Activated T-cell treated with anti-CD3 and anti-CD28 coated beads, Interleukin-2, amount 50 U/mL, for 24 hours (primary cell): Measurements from ENCODE around the gene INO80.
"Not testable (repeated sequence)": the region's sequence is repeated elsewhere in the genome, so short reads cannot be mapped to it uniquely, and the experiment has no call there.

Source experiments
- DNase-seq: peaks from one replicate; pipeline ENCODE4 v3.0.0-alpha.2; 2020
- H3K27ac Mint-ChIP-seq: 2 replicates; pipeline ENCODE4 v1.8.0; 2020; ENCODE audit warnings: mild to moderate bottlenecking, mixed read lengths
- H3K27me3 Mint-ChIP-seq: 2 replicates; pipeline ENCODE4 v1.8.0; 2020; ENCODE audit warnings: mixed read lengths
- H3K36me3 Mint-ChIP-seq: 2 replicates; pipeline ENCODE4 v1.8.0; 2020; ENCODE audit warnings: low read depth, mixed read lengths
- H3K4me1 Mint-ChIP-seq: 2 replicates; pipeline ENCODE4 v1.8.0; 2020; ENCODE audit warnings: low read depth, mixed read lengths
- H3K4me3 Mint-ChIP-seq: 2 replicates; pipeline ENCODE4 v1.8.0; 2020; ENCODE audit warnings: mild to moderate bottlenecking, moderate library complexity, mixed read lengths
- H3K9me3 Mint-ChIP-seq: 2 replicates; pipeline ENCODE4 v1.8.0; 2020; ENCODE audit warnings: mixed read lengths

INO80 gene

DNA sequence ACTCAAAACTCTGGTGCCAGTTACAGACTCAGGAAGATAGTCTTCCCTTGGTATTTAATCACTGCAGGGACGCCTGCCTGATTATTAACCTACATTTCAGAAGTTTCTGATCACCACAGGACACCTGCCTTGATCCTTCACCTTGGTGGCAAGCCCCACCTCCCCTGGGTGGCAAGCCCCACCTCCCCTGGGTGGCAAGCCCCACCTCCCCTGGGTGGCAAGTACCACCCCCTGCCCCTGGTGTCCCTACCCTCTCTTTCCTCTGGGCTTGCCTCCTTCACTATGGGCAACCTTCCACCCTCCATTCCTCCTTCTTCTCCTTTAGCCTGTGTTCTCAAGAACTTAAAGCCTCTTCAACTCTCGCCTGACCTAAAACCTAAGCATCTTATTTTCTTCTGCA is 16.0 kb upstream of the INO80 start:
- H3K4me1 Mint-ChIP-seq, H3K4me3 Mint-ChIP-seq: not testable (repeated sequence)

GRCh38 chr15:41128174-41128902 is 12.3 kb upstream of the INO80 start:
- no peaks in the 10 kb centered on the region for H3K9me3 Mint-ChIP-seq
- no peaks in the 10 kb centered on the region for H3K4me1 Mint-ChIP-seq
- H3K27me3 Mint-ChIP-seq, result peaks cover 9% of the 10 kb centered on the region
- DNase-seq, result no peak
- no peaks in the 10 kb centered on the region for H3K36me3 Mint-ChIP-seq
- H3K27ac Mint-ChIP-seq, result no peak overlapping the region
- no peak overlapping the region for H3K4me3 Mint-ChIP-seq

More for the DNA sequence above, 16.0 kb upstream of the INO80 start:
- not testable (repeated sequence) for H3K9me3 Mint-ChIP-seq, H3K36me3 Mint-ChIP-seq, H3K27me3 Mint-ChIP-seq, DNase-seq, H3K27ac Mint-ChIP-seq

DNA sequence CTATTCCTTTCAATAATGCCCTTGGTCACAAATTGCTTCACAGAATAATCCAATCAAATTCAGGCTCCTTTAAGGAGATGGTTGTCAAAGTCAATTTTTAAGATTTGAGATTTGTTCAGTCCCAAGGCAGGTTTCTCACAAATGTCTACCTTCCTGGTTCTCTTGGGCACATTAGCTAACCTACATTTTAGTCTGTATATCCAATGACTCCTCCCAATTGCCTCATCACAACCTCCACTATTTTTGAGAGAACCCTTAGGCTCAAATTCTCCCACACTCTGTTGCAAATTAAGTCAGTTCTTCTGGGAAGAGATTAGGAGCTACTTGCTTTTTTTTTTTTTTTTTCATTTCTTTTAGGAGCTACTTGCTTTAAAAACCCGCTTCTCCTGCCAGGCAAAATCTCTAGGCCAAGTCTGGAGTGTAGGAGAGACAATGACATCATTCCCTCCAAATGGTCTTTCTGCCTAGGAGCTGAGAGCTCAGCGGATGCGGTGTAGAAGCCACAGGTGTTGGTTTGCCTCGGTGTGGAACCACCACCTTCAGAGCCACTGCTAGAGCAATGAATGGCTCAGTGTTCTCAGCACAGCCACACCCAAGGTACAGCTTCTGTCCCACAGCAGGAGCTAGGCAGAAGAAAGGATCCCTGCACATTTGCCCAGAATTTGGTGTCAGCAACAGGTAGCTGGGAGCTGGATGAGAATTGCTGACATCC is 10.0 kb upstream of the INO80 start:
- Mint-ChIP-seq H3K27ac (no peak overlapping the region), H3K4me1 (no peaks in the 10 kb centered on the region), H3K9me3 (no peaks in the 10 kb centered on the region), H3K4me3 (no peak overlapping the region), H3K27me3 (peaks cover 9% of the 10 kb centered on the region), H3K36me3 (no peaks in the 10 kb centered on the region)
- no peak for DNase-seq

GRCh38 chr15:41125063-41125669 is 9.1 kb upstream of the INO80 start:
- Mint-ChIP-seq H3K4me3 (no peak overlapping the region), H3K4me1 (no peaks in the 10 kb centered on the region), H3K27ac (no peak overlapping the region), H3K36me3 (no peaks in the 10 kb centered on the region), H3K27me3 (peaks cover 9% of the 10 kb centered on the region), H3K9me3 (no peaks in the 10 kb centered on the region)
- DNase-seq, result no peak

DNA sequence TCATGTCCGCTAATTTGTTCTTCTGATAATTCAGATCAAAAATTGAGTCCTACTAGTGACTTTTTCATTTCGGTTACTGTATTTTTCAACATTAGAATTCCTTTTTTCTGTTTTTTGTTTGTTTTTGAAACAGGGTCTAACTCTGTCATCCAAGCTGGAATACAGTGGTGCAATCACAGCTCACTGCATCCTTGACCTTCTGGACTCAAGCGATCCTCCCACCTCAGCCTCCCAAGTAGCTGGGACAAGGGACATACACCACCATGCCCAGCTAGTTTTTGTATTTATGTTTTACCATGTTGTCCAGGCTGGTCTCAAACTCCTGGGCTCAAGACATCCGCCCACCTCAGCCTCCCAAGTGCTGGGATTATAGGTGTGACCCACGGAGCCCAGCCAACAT is 8.0 kb upstream of the INO80 start:
- no peak for DNase-seq
- Mint-ChIP-seq H3K9me3 (no peaks in the 10 kb centered on the region), H3K4me3 (no peak overlapping the region), H3K4me1 (no peaks in the 10 kb centered on the region), H3K27me3 (peaks cover 9% of the 10 kb centered on the region), H3K27ac (no peak overlapping the region), H3K36me3 (no peaks in the 10 kb centered on the region)

- Mint-ChIP-seq H3K27me3 (peaks cover 9% of the 10 kb centered on the region), H3K4me1 (no peaks in the 10 kb centered on the region), H3K9me3 (no peaks in the 10 kb centered on the region), H3K4me3 (no peak overlapping the region), H3K27ac (no peak overlapping the region), H3K36me3 (no peaks in the 10 kb centered on the region)
- no peak for DNase-seq
Observed at GRCh38 chr15:41122849-41123248, 6.8 kb upstream of the INO80 start.

DNA sequence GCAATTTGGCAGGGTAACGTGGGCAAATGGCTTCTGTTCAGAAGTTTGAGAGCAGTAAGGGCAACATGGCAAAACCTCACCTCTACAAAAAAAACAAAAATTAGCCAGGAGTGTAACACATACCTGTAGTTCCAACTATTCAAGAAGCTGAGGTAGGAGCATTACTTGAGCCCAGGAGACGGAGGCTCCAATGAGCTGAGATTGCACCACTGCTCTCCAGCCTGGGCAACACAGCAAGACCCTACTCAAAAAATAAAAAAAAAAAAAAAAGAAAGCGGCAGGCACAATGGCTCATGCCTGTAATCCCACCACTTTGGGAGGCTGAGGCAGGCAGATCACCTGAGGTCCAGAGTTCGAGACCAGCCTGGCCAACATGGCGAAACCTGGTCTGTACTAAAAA is 5.9 kb upstream of the INO80 start:
- Mint-ChIP-seq H3K27ac (no peak overlapping the region), H3K4me3 (no peak overlapping the region), H3K36me3 (peaks cover under 1% of the 10 kb centered on the region), H3K9me3 (no peaks in the 10 kb centered on the region), H3K27me3 (peaks cover 9% of the 10 kb centered on the region), H3K4me1 (peaks cover 3% of the 10 kb centered on the region)
- no peak for DNase-seq

GRCh38 chr15:41116962-41117252 is 827 bp upstream of the INO80 start:
- peak overlapping the region; percentile 92 for H3K4me3 Mint-ChIP-seq
- no peaks in the 10 kb centered on the region for H3K9me3 Mint-ChIP-seq
- peak overlapping the region; percentile 99 for H3K27ac Mint-ChIP-seq
- no peak for DNase-seq
- peaks cover 34% of the 10 kb centered on the region for H3K4me1 Mint-ChIP-seq
- no peaks in the 10 kb centered on the region for H3K27me3 Mint-ChIP-seq
- H3K36me3 Mint-ChIP-seq, result peaks cover 38% of the 10 kb centered on the region

DNA sequence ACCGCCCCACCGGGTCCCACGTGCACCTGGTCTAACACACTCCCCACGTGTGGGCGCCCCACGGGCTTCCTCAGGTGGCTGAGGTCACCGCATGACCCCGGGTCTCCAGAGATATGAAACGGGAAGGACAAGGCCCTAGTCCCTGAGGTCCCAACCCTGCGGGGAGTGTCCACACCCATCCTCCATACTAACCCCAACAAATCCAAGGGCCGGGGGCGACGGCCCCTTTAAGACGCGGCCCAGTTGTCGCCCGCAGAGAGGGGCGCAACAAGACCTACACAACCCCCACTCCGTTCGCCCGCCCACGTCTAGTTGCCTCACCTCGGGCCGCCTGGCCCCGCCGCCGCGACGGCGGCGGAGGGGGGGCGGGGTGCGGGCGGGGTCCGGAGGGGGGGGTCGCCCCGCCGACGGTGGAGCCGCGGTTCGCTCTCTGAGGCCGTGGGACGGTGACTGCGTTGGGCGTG is 396 bp downstream of the INO80 start:
- Mint-ChIP-seq H3K27ac (peak overlapping the region; percentile 99), H3K4me1 (peaks cover 36% of the 10 kb centered on the region), H3K27me3 (no peaks in the 10 kb centered on the region), H3K4me3 (peak overlapping the region; percentile 92), H3K36me3 (peaks cover 48% of the 10 kb centered on the region), H3K9me3 (no peaks in the 10 kb centered on the region)
- peak; percentile 86 for DNase-seq

- Mint-ChIP-seq H3K36me3 (peaks cover 53% of the 10 kb centered on the region), H3K27ac (peak overlapping the region; percentile 99), H3K4me1 (peaks cover 36% of the 10 kb centered on the region), H3K4me3 (peak overlapping the region; percentile 92), H3K27me3 (no peaks in the 10 kb centered on the region), H3K9me3 (no peaks in the 10 kb centered on the region)
- no peak for DNase-seq
Observed at GRCh38 chr15:41115161-41115651, 874 bp downstream of the INO80 start.

DNA sequence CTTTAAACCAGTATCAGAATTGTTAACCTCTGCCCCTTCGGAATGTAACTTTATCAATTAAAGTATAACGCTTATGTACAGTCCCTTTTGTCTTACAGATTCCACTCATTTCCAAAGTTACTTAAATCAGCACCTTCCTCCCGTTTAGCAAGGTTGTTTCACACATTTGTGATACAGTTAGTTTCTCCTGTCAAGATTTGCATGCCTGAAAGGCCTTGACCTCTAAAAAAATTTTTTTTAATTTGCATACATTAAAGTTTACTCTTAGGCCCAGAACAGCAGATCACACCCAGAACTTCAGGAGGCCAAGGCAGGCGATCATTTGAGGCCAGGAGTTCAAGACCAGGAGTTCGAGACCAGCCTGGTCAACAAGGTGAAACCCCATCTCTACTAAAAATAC is 9.1 kb downstream of the INO80 start:
- Mint-ChIP-seq H3K27ac (no peak overlapping the region), H3K27me3 (no peaks in the 10 kb centered on the region), H3K4me1 (peaks cover 21% of the 10 kb centered on the region), H3K36me3 (peaks cover 68% of the 10 kb centered on the region), H3K4me3 (no peak overlapping the region), H3K9me3 (no peaks in the 10 kb centered on the region)
- no peak for DNase-seq

DNA sequence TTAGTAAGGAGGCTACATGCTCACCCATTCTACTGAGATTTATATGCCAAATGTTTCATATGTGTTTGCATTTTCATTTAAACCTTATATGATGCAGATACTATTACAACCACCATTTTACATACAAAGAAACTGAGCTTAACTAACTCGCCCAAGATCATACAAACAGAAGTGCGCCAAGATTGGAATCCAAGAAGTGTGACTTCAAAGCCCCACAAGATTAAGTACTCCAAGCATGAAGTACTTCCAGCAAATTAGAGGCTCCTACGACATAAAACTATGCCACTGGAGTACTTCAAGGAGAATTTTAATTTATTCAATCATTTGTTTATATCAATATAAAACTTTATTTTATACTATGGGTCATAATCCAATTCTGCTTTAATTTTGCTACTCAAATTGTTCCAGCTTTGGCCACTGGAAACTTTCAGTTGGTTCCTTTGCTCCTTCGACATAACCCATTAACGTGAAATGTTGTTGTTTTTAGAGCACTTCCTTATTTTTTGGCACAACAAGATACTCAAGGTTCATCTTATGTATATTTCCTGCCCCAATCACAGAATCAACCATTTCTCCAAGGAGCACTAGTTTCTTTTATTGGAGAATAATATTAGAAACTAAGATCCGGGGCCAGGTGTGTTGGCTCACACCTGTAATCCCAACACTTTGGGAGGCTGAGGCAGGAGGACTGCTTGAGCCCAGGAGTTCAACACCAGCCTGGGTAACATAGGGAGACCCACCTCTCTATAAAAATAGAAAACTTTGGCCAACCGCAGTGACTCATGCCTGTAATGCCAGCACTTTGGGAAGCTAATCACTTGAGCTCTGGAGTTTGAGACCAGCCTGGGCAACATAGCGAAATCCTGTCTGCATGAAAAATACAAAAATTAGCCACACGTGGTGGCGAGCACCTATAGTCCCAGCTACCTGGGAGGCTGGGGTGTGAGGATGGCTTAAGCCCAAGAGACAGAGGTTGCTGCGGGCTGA is 10.4 kb downstream of the INO80 start:
- Mint-ChIP-seq H3K27ac (no peak overlapping the region), H3K4me1 (peaks cover 23% of the 10 kb centered on the region), H3K9me3 (no peaks in the 10 kb centered on the region), H3K27me3 (no peaks in the 10 kb centered on the region), H3K36me3 (peaks cover 64% of the 10 kb centered on the region), H3K4me3 (no peak overlapping the region)
- DNase-seq, result no peak

DNA sequence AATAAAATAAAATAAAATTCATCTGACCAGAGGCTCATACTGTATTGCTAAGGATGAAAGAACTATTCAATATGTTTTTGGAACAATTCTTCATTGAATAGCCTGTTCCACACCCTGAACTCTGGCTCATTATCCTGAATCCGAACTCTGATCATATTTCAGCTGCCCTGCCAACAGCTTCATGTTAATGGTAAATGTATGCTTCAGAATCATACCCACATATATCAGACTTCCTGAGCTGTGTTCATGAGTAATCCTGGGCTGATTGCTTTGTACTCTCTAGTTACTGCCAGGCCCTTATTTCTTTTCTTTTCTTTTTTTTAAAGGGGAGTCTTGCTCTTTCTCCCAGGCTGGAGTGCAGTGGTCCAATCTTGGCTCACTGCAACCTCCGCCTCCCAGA is 11.8 kb downstream of the INO80 start:
- Mint-ChIP-seq H3K27me3 (no peaks in the 10 kb centered on the region), H3K36me3 (peaks cover 67% of the 10 kb centered on the region), H3K27ac (no peak overlapping the region), H3K4me3 (no peak overlapping the region), H3K4me1 (peaks cover 26% of the 10 kb centered on the region), H3K9me3 (no peaks in the 10 kb centered on the region)
- DNase-seq, result no peak

DNA sequence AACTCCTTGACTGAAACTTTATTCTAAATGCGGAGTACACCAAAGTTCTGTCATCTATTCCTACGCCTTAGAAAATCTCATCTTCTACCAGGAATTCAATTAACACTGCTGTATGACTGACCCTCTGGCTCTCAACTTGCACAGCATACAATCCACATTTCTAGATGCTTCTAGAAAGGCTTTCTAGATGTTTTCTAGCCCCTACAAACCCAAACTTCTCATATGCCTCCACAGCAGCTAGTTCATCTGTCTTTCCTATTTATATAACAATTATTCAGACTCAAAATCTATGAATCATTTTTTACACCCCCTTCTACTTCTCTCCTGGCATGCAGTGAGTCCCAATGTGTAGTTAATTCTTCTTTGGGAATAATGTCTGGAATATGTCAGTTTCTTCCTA is 13.2 kb downstream of the INO80 start:
- Mint-ChIP-seq H3K27ac (no peak overlapping the region), H3K9me3 (no peaks in the 10 kb centered on the region), H3K36me3 (peaks cover 62% of the 10 kb centered on the region), H3K4me3 (no peak overlapping the region), H3K4me1 (peaks cover 21% of the 10 kb centered on the region), H3K27me3 (no peaks in the 10 kb centered on the region)
- no peak for DNase-seq
